CD4-positive, alpha-beta T cell treated with Interleukin-15 for 4 hours (primary cell): ENCODE measurements around the gene THADA.
"Not testable (repeated sequence)": the region's sequence is repeated elsewhere in the genome, so short reads cannot be mapped to it uniquely, and the experiment has no call there.

ENCODE experiments used
- DNase-seq: peaks from one replicate; pipeline ENCODE4 v3.0.0-alpha.2; 2020; ENCODE audit warnings: low spot score

THADA gene

GRCh38 chr2:43388371-43388770 lies 207.5 kb downstream of the THADA start:
- DNase-seq, result no peak

GRCh38 chr2:43387092-43388062 lies 208.5 kb downstream of the THADA start:
- DNase-seq, result no peak

GRCh38 chr2:43386679-43387078 lies 209.2 kb downstream of the THADA start:
- DNase-seq, result not testable (repeated sequence)

DNA sequence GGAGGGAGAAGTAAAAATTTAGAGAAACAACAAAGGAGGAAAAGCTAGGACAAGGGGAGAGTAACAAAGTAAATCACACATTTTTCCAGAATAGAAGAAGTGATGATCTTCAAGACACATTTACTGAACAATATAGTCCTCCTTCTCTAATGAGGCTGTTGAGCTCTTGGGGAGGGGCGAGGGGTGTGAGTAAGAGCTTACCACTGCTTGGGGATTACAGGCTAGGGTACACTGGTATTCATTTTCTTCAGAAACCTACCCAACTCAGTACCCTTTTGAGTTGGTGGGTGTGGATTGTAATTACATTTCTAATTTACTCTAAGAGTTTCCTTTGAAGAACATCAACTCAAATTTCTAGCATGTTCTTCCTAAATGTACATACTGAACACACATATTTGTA lies 211.7 kb downstream of the THADA start:
- DNase-seq, result no peak

DNA sequence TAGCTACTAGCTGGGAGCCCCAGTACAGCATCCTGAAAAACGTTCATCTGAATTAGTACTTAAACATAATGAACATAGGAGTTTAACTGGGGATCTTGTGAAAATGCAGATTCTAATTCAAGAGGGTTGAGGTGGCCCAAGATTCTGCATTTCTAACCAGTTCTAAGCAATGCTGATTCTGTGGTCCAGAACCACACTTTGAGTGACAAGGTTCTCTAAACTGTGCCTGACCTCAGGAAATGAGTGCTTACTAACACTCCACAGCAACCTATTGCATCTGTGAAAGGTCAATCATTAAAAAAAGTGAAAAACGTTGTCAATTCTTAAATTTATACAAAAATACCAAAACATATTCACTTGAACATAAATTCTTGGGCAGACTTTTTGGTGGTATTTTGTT lies 212.3 kb downstream of the THADA start:
- no peak for DNase-seq

DNA sequence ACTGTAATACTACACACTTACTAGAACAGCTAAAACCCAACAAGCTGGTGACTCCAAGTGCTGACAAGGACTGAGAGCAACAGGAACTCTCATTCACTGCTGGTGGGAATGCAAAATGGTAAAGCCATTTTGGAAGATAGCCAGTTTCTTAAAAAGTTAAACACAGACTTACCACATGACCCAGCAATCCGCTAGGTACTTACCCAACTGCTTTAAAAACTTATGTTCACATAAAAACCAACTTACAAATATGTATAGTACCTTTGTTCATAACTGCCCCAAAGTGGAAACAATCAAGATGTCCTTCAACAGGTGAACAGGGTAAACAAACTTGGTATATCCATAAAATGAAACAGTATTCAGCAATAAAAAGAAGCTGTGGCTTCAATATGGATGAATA lies 216.3 kb downstream of the THADA start:
- no peak for DNase-seq

- no peak for DNase-seq
Observed at GRCh38 chr2:43377327-43377726, 218.5 kb downstream of the THADA start.

DNA sequence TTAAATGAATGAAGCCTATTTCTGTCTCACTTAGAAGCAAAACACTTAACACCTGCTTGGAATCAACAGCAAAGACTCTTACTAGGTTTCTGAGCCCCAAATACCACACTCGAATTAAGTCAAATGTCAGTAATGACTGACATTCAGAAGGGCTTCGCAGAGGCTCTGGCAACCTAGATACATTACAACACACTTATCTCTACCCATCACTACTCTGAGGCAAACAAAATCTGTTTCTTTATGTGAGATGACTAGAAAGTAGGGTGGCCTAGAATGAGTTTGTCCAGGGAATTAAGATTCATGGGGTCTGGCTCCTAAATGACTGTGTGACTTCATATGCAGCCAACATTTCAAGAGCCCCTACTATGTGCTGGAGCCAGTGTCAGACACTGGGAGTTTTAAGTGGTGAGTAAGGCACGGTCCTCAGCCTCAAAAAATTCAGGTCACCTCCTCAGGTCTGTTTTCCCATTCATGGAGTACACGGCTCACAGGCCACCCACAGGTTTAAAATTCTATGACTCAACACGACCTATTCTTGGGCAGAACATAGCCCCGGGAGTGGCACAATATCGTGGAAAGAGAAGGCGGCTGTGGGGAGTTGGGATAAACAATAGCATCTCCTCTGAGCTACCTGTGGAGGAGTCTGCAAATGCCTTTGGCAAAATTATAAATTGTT lies 219.2 kb downstream of the THADA start:
- no peak for DNase-seq

- no peak for DNase-seq
Observed at GRCh38 chr2:43375746-43376522, 219.9 kb downstream of the THADA start.

- no peak for DNase-seq
Observed at GRCh38 chr2:43372416-43373081, 223.3 kb downstream of the THADA start.

DNA sequence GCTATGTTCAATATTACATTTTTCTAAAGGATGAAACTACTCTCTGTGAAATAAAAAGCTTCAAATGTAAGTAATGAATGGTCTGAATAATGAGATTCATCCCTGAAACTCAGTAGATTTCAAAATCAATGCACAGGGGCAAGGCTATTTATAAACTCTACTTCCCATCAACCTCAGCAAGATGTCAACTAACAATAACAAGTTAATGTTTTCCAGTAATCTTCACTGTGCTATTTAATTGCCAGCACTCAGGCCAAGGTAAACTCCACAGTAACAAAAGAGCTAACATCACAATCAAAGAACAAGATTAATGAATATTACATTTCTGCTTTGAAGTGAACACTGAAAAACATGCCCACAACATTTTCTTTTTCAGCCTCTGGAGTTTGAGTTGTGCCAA lies 225.1 kb downstream of the THADA start:
- DNase-seq, result no peak

GRCh38 chr2:43370146-43370545 lies 225.7 kb downstream of the THADA start:
- no peak for DNase-seq

- no peak for DNase-seq
Observed at GRCh38 chr2:43368483-43369385, 227.1 kb downstream of the THADA start.

DNA sequence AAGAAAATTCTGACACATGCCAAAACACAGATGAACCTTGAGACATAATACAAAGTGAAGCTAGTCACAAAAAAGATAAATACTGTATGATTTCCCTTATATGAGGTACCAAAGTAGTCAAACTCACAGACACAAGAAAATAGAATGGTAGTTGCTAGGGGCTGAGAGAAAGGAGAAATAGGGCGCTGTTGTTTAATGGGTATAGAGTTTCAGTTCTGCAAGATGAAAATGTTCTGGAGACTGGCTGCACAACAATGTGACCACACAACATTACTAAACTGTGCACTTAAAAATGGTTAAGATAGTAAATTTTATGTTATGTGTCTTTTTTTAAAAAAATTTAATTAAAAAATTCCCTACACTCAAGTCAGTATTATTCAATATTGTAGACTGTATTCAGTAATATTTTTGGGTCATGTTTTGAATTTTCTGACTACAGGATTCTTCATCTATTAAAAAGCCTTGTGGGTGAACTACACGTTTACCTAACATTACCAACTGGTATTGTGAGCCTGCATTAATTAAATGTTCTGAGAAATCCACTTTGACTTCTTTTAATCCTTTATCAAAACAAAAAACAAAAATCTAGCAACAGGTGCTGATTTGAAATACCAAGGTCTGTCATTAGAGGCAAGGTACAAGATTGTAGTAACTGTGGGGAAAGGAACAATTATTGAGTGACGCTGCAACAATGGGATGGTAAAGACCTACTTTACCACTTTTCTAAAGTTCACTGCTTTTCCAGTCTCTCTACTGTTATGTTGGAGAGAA lies 228.6 kb downstream of the THADA start:
- no peak for DNase-seq

DNA sequence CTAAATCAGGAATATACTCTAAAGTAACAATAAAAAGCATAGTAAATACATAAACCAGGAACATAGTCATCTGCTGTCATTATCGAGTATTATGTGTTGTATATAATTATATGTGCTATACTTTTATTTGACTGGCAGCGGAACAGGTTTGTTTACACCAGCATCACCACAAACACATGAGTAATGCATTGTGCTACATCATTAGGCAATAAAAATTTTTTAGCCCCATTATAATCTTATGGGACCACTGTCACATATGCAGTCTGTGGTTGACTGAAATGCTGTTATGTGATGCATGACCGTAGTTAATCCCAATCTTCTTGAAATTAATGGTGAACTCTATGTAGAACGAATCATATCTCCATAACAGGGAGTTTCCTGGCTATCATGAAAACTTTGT lies 232.7 kb downstream of the THADA start:
- DNase-seq, result no peak

DNA sequence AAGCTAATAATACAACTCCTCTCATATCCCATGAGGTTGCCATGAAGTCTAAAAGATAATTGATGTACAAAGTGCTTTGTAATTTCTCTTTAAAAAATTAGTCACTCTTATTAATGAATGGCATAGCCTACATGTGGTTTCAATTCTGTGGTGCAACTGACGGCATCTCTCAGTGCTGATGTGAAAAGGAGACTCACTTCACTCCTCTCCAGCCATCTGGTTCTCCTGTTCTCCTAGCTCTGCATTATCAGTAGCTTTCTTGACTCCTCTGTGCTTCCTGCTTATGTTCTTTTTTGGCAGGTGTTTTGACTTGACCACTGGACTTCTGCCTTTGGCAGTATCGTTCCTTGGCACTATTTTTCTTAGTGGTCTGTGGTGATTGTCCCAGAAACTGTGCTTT lies 234.6 kb downstream of the THADA start:
- DNase-seq, result no peak

GRCh38 chr2:43360137-43360536 lies 235.7 kb downstream of the THADA start:
- DNase-seq, result no peak

- DNase-seq, result no peak
Observed at GRCh38 chr2:43358410-43359201, 237.2 kb downstream of the THADA start.

- DNase-seq, result no peak
Observed at GRCh38 chr2:43356774-43357173, 239.1 kb downstream of the THADA start.
